ENCODE data around the gene OLFM1.
"Not testable (repeated sequence)": the region's sequence is repeated elsewhere in the genome, so short reads cannot be mapped to it uniquely, and the experiment has no call there.

OLFM1 gene

DNA sequence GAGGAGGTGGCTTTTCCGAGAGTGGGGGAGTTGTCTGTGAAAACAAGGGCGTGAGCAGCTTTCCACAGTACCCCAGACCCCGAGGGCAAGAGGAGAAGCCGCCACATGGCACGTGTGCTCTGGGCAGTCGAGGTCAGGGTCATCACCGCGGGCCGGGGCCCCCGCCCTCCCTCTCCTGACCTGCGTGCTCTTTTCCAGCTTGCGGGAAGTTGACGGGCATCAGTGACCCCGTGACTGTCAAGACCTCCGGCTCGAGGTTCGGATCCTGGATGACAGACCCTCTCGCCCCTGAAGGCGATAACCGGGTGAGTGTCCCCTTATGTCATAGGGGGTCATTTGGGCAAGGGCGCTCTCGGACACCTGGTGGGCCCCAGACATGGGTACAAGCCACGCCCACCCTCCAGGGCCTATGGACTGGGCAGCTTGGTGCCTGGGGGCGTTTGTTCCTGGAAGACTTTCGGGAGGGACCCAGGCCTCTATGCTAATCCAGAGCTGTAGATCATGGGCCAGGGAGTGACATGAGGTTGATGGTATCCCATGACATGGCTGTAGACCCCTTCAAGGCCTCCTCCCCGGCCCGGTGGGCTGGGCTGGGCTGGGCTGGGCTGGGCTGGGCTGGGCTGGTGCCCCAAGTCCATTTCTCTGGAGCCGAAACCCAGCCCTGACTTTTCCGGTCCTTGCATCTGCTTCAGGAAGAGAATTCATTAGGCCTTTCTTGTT, 19.2 kb downstream of the OLFM1 start:
- H3K27ac ChIP-seq = no peak overlapping the region
- TF ChIP-seq, protein P1, sequence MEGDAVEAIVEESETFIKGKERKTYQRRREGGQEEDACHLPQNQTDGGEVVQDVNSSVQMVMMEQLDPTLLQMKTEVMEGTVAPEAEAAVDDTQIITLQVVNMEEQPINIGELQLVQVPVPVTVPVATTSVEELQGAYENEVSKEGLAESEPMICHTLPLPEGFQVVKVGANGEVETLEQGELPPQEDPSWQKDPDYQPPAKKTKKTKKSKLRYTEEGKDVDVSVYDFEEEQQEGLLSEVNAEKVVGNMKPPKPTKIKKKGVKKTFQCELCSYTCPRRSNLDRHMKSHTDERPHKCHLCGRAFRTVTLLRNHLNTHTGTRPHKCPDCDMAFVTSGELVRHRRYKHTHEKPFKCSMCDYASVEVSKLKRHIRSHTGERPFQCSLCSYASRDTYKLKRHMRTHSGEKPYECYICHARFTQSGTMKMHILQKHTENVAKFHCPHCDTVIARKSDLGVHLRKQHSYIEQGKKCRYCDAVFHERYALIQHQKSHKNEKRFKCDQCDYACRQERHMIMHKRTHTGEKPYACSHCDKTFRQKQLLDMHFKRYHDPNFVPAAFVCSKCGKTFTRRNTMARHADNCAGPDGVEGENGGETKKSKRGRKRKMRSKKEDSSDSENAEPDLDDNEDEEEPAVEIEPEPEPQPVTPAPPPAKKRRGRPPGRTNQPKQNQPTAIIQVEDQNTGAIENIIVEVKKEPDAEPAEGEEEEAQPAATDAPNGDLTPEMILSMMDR (conservative IDR thresholded peaks at IDR 0.05) = no peak

DNA sequence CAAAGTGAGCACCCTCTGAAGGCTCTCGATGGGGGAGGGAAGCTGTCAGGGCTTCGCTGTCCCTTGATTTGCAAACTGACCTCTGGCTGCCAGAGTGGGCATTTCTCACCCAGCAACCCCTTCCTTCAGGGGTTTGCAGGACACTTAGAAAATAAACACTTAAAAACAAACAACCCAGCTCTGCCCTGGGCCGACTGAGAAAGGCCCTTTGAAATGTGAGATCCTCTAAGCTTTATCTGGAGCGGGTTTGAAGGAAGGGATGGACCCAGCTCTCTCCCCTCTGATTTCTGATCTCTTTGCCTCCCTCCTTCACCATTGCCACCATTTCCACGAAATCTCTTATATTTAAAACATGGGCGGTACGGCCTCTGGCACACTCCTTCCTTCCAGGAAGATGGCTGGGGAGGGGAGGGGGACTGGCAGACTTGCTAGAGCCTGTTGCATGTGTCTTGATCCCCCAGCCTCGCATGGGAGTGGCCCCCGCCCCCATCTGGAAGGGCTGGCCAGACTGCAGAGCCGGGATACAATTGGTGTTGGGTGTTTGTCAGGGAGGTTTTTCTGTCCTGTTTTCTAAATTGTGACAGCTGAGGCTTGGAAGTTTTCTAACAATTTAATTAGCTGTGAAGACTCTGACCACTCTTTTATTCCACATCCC, 20.2 kb downstream of the OLFM1 start:
- no peak overlapping the region for H3K27ac ChIP-seq
- TF ChIP-seq, protein P1 (conservative IDR thresholded peaks at IDR 0.05) = no peak

DNA sequence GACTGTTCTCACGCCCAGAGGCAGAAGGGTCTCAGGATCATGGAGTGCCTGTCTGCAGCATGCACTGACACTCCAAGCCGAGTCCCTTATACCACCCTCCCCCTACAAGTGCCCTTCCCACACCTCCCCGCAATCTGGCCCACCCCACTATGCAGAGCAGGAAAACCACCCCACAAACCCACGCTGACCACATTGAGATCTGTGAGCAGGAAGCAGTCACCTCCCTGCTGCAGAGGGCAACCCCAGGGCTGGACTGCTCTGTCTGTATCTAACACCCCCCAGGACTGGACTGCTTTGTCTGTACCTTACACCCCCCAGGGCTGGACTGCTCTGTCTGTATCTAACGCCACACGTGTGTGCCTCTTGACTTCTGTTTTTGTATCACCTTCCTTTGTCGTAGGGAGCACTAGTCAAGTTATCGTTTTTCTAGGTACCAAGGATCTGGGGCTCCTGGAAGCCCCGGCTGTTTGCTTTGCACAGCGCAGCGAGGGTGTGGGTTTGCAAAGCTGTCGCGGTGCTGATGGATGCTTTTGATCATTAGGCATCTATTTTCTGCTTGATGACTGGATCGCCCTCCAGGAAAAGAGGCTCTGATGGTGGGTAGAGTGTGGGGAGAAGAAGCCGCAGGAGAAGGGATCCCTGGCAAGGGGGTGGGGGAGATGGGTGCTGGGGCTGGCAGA, 21.5 kb downstream of the OLFM1 start:
- H3K27ac ChIP-seq = no peak overlapping the region
- TF ChIP-seq, protein P1 (conservative IDR thresholded peaks at IDR 0.05) = no peak

DNA sequence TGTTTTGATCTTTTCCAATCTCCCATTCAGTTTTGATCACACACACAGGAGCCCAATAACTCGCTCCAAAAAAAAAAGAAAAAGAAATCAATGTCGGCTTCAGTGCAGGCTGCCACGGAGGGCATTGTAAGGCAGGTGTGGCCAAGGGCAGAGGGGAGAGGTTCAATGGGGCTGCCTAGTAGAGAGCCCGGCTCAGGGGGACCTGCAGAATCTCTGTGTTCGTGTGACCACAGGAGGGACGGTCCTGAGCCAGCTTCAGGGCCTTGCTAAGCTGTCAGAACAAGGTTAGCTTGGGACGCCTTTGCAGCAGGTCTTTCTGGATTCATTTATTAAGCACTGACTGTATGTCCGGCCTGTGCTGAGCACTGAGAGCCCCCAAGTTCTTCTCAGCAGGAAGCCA, 22.2 kb downstream of the OLFM1 start:
- TF ChIP-seq, protein P1 (conservative IDR thresholded peaks at IDR 0.05) = no peak

DNA sequence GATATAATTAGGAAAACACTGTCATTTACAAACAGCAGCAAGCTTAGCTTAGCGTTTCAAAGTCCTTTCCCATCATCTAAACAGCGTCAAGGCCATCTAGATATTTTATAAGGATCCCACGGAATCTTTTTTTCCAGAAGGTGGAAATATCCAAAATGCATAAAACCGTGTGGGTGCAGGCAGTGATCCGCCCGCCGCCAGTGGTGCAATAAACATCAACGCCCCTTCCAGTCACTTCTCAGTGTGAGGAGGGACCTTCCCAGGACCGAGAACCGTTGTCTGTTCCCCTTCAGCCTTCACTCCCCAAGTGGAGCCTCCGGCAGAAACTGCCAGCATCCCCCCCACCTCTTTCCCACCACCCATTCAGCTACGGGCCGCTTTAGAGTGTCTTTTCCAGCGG, 22.9 kb downstream of the OLFM1 start:
- TF ChIP-seq, protein P1 (conservative IDR thresholded peaks at IDR 0.05) = no peak
- no peak overlapping the region for H3K27ac ChIP-seq

More for the DNA sequence above, 22.2 kb downstream of the OLFM1 start:
- H3K27ac ChIP-seq = no peak overlapping the region

DNA sequence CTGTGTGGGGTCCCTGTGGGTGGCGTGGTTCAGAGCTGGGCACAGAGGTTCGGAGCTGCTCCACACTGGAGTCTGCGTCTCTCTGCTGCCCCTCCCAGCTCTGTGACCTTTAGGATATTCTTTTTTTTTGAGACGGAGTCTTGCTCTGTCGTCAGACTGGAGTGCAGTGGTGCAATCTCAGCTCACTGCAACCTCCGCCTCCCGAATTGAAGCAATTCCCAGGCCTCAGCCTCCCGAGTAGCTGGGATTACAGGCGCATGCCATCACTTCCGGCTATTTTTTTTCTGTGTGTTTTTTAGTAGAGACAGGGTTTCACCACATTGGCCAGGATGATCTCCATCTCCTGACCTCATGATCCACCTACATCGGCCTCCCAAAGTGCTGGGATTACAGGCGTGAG, 24.1 kb downstream of the OLFM1 start:
- not testable (repeated sequence) for H3K27ac ChIP-seq

DNA sequence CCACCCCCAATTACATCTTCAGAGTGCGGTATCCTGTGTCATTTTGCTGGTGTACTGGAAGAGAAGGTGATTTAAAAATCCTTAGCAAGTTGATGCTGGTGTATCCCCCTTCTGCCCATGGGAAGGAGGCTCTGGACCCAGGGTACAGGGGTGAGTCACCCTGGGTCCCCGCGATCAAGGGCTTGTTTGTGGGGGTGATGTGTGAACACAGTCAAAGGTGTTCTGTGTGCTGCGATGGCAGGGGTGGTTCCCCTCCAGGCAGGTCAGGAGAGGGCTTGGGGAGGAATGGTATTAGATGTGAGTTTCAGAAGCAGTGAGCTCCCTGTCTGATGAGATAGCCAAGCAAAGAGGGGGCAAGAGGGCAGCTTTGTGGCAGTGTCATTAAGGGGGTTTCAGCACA, 28.9 kb downstream of the OLFM1 start:
- TF ChIP-seq, protein P1 (conservative IDR thresholded peaks at IDR 0.05) = no peak
- no peak overlapping the region for H3K27ac ChIP-seq

All from VCaP (cell line).